NCI-H82 treated with DMSO at 0.1 percent for 48 hours (cell line): ENCODE measurements around the gene PHACTR2.
A peak's percentile ranks its signal among the peaks of the same experiment; 100 is the strongest.
"Not testable (repeated sequence)": the region's sequence is repeated elsewhere in the genome, so short reads cannot be mapped to it uniquely, and the experiment has no call there.

Experiments used
- DNase-seq: peaks from one replicate; lab custom pipeline; 2025; ENCODE audit not compliant: unreplicated experiment; lab: John Stamatoyannopoulos, UW

PHACTR2 gene

DNA sequence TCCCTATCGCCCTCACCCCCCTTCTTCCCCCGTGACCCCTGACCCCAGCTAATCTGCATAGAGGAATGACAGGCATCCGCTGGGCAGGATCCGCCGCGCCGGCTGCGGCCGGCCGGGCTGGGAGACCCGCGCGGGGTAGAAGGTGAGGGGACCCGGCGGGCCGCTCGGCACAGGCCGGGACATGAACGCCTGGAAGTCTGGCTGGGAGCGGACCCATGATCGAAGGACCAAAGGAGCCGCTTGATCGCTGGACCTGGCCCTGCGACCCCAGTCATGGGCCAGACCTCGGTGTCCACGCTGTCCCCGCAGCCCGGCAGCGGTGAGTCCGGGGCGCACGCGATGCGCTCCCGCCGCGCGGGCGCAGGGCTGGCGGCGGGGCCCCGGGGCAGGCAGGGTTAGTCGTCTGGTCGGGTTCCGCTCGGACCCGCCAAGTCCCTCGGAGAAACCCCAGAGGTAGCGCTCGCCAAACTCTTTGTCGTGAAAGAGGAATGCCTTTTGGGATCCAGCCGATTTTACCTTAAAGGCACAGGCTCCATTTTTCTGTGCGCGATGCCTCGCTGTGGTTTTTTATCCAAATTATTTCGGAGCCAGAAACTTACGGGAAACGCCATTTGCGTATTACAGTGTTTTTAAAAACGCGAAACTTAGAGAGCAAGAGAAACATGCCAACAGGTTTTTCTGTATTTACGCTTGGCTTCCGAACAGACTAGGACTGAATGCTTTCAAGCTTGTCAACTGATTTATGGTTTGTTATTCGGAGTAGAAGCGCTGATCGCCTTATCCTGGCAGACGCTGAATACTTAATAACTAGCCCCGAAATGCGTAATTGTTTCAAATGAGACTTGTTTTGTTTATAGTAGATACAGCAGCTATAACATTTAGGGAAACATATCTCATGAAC, at the start of gene PHACTR2:
Gene PHACTR2, plus strand, starts transcription at position 75 of the 901 bp plus-strand sequence. Its CDS starts 199 bp downstream, at position 274.
- DNase-seq = peak; percentile 49

DNA sequence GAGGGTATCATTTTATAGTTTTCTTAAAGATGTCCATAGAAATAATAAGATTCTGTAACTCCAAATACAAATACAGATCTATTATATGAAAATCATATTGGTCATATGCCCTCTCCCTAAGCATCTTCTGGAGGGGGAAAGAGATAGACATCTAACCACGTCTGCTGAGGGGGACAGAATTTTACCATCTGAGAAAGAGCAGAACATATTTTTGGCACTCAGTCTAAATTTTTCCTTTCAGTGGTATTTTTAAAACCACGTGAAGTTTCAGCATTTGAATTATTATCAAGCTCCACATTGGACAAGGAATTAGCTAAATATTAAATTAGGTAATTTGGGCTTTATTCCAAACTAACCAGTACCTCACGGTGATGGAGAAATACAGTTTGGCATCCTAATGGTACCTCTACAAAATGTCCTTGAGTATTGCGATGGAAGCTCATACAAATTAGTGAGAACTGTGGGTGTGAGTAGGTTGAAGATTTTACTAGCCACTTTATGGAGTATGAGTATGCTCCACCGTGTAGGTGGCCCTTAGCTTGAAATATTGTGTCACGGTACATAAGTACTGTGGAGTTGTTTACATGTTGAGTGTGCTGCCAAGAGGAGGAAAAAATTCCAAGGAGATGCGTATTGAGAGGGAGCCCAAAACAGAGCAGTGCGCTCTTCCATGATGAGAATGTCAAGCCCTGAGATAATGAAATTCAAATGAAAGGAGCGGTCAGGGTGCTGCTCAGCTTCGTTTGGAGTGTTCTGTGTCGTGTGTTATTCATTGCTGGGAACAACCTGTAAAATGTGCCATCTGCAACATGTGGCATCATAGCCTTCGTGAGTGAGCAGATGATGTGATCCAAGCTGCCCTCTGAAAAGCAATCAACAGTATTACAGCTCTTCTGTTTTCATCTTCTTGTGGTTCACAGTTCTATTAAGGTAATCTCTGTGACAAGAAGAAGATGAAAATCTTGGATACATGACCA, 48.4 kb upstream of the PHACTR2 start:
- DNase-seq = no peak

DNA sequence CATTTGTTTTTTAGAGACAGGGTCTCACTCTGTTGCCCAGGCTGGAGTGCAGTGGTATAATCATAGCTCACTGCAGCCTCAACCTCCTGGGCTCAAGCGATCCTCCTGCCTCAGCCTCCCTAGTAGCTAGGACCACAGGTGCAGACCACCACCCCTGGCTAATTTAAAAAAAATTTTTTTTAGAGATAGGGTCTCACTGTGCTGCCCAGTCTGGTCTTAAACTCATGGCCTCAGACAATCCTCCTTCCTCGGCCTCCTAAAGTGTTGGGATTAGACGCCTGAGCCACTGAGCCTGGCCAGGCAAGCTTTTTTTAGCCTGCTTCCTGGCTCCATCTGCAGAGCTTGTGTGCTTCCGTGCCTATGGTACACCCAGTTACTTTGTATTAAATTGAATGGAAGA, 46.6 kb upstream of the PHACTR2 start:
- DNase-seq = not testable (repeated sequence)

DNA sequence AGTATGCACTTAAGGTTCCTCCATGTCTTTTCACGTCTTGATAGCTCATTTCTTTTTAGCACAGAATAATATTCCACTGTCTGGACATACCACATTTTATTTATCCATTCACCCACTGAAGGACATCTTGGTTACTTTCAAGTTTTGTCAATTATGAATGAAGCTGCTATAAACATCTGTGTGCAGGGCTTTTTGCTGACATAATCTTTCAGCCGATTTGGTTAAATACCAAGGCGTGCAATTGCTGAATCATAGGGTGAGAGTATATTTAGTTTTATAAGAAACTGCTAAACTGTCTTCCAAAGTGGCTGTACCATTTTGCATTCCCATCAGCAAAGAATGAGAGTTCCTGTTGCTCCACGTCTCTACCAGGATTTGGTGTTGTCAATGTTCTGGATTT, 44.9 kb upstream of the PHACTR2 start:
- no peak for DNase-seq

DNA sequence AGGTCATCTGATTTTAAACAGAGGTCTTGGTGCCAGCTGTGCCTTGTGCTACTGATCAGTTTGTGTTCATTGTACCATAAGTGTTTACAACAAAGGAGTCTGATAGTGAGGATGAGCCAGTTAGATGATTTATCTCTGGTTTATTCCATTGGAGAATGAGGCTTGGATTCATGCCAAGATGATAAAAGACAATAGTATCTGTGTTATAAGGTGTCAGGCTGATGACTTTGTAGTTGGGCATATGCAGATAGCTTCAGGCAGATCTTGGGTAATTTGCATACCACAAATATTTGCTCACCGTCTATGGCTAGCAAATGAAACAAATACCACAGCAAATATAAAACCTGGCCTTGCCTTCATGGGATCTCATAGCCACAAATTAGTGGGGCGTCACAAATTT, 43.3 kb upstream of the PHACTR2 start:
- DNase-seq = no peak

DNA sequence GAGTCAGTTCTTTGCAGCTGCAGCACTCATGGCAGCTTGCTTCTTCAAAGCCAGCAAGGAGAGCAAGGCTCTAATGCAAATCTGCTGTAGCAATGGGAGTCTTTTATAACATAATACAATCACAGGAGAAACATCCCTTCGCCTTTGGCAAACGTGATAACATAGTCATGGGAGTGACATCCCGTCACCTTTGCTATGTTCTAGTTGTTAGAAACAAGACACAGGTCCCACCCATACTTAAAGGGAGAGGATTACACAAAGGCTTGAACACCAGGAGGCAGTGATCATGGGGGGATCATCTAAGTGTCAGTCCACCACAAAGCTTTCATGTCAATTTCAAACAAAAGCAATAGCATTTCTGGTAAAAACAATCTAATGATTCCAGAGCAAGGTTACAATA, 40.1 kb upstream of the PHACTR2 start:
- no peak for DNase-seq

DNA sequence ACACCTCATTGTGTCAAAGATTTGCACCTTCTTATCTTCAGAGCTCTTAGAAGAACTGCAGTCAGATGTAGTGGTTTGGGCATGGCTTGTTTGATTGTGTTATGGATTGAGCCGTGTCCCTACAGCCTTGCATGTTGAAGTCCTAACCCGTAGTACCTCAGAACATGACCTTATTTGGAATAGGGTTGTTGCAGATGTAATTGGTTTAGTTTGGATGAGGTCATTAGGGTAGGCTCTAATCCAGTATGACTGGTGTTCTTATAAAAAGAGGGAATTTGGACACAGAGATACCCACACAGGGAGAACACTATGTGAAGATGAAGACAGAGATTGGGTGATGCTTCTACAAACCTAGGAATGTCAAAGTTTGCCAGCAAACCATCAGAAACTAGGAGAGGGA, 35.4 kb upstream of the PHACTR2 start:
- DNase-seq = no peak

DNA sequence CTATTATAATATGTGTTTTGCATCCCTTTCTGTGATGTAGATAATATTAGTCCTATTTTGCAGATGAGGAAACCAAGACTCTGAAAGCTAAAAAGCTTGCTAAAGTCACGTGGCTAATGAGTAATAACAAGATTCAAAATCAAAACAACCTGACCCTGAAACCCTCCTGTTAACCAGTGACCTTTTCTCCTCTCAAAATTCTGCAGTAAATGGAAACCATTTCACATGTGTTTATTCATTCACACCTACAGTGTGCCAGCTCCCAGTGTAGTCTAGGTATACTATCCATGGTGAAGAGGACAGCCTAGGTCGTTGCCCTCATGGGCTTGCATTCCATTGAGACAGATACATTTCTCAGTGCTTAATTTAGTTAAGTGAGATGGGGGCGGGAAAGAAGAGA, 30.6 kb upstream of the PHACTR2 start:
- no peak for DNase-seq

DNA sequence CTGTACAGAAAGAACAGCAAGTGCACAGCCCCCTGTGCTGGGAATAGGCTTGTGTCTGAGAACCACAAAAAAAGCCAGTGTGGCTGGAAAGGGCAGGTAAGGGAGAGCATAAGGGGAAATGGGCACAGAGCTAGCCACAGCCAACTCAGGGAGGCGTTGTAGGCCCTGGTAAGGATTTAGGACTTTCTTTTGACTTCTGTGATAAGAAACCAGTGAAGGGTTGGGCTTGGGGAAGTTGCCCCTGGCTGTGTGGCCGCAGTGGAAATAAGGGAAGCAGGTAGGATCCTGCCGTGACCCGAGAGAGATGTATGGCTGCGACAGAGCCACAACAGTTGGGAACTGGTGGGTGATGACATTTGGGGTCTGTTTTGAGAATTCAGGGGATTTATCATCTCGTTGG, 30.0 kb upstream of the PHACTR2 start:
- no peak for DNase-seq

DNA sequence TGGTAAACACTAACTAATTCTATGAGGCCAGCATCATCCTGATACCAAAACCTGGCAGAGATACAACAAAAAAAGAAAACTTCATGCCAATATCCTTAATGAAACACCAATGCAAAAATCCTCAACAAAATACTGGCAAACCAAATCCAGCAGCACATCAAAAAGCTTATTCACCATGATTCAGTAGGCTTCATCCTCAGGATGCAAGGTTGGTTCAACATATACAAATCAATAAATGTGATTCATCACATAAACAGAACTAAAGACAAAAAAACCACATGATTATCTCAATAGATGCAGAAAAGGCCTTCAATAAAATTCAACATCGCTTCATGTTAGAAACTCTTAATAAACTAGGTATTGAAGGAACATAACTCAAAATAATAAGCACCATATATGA, 28.4 kb upstream of the PHACTR2 start:
- not testable (repeated sequence) for DNase-seq

DNA sequence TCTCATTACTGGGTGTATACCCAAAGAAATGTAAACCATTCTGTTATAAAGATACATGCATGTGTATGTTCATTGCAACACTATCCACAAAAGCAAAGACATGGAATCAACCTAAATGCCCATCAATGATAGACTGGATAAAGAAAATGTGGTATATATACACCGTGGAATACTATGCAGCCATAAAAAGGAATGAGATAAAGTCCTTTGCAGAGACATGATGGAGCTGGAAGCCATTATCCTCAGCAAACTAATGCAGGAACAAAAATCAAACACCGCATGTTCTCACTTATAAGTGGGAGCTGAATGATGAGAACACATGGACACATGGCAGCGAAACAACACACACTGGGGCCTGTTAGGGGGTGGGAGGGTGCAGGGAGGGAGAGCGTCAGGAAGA, 26.4 kb upstream of the PHACTR2 start:
- not testable (repeated sequence) for DNase-seq

DNA sequence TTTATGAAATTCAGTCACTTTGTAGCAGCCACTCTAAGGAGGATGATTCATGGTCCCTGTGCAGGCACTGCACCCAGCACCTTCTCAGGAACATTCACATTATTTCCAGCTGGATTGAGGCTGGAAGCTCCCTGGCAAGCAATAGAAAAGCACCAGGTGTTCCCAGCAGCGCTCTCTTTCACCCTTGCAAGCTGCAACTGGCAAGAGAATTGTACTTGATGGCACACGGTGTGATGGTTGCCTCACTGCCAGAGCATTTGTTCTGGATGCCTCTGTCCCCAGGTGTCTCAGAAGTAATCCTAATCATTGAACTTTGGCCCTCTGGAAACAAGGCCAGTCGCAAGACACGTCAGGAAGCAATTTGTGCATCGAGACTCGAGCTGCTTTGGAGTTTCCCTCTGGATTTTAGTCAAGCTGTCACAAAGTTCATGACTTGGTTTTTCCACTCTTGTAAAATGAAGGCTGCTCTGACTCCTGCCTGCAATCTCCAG, 24.9 kb upstream of the PHACTR2 start:
- no peak for DNase-seq

DNA sequence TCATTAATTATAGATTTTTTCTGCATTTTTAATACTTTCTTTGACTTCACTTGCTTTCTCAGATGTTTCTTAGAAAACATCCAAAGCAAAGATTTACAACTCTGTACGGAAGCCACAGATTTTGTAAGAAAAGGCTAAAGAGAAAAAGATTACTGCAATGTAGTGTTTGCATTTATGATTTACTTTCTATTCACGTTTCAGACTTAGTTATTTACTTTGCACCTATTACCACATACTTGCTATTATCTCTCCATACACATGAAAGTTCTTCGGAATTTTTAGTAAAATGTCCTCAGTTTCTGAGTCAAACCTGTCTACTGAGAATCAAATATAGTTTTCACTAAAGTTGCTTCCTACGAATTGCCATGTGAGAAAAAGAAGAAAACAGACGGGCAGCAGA, 22.2 kb upstream of the PHACTR2 start:
- no peak for DNase-seq

DNA sequence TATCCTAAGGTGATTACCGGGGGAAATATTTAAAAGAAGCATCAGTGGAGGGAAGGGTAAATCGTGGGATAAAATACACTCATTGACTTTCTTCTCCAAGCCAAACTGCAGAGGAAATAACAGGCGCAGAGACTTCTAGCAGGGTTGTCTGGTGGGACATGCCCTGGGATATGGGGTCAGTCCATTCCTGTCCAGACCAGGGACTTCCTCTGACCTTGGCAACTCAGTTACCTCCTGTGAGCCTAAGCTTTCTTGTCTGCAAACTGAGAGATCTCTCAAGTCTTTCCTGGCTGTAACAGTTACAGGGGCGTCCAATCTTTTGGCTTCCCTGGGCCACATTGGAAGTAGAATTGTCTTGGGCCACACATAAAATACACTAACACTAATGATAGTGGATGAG, 21.7 kb upstream of the PHACTR2 start:
- DNase-seq = no peak

DNA sequence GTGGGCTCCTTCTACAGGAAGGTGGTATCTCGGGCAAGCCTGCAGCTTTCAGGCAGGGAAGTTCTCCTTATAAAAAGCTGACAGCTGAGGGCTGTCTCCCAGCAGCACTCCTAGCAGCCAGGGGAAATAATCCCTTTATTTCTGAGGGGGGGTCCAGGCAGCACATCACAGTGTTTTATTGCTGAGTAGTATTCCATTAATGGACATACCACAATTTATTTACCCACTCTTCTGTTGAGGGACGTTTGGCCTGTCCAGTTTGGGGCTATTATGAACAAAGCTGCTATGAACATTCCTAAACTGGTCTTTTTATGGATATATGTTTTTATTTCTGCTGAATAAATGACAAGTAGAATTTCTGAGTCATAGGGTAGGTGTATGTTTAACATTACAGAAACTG, 20.0 kb upstream of the PHACTR2 start:
- DNase-seq = no peak

DNA sequence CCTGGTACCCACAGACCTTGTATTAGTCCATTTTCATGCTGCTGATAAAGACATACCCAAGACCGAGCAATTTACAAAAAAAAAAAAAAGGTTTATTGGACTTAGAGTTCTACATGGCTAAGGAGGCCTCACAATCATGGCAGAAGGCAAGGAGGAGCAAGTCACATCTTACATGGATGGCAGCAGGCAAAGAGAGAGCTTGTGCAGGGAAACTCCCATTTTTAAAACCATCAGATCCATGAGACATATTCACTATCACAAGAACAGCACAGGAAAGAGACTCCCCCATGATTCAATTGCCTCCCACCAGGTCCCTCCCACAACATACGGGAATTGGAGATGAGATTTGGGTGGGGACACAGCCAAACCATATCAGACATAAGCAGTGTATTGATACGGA, 17.6 kb upstream of the PHACTR2 start:
- not testable (repeated sequence) for DNase-seq

DNA sequence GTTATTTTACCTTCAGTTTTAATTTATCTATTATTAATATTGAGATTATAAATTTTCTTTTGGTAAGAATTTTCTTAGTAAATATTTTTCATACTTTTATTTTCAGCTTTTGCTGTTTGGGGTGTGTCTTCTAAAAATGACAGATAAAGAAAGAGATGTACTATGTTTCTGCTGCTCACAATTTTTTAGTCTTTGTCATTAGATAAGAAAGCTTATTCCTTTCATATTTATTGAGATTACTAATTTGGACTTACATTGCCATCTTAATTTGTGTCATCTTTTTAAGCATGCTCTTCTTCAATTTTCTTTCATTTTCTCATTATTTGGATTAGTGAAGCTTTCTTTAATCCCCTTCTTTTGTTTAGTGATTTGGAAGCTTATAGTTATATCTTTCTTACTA, 13.6 kb upstream of the PHACTR2 start:
- DNase-seq = no peak

DNA sequence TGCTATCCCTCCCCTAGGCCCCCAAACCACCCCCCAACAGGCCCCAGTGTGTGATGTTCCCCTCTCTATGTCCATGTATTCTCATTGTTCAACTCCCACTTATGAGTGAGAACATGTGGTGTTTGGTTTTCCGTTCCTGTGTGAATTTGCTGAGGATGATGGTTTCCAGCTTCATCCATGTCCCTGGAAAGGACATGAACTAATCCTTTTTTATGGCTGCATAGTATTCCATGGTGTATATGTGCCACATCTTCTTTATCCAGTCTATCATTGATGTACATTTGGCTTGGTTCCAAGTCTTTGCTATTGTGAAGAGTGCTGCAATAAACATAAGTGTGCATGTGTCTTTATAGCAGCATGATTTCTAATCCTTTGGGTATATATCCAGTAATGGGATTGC, 11.8 kb upstream of the PHACTR2 start:
- not testable (repeated sequence) for DNase-seq

DNA sequence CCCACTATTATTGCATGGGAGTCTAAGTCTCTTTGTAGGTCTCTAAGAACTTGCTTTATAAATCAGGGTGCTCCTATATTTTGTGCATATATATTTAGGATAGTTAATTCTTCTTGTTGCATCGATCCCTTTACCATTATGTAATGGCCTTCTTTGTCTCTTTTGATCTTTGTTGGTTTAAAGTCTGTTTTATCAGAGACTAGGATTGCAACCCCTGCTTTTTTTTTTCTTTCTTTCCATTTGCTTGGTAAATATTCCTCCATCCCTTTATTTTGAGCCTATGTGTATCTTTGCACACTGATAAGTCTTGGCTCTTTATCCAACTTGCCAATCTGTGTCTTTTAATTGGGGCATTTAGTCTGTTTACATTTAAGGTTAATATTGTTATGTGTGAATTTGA, 8.3 kb upstream of the PHACTR2 start:
- DNase-seq = not testable (repeated sequence)

DNA sequence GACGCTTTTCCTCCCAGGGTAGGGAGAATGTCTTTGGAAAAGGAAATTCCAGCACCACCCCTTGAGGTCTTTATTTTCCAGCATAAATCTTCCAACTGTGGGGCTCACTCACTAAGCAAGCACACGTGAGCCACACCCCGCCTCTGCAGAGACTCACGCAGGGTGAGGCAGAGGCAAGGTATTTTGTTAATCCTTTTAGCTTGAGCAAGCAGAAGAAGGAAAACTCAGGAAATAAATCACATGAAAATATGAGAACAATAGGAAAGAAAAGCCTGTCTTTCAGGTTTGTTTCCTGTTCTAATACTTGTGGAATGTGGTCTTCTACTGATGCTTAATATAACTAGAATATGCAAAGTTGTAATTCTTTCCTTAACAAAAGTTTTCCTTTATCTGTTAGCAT, 4.1 kb upstream of the PHACTR2 start:
- DNase-seq = no peak

DNA sequence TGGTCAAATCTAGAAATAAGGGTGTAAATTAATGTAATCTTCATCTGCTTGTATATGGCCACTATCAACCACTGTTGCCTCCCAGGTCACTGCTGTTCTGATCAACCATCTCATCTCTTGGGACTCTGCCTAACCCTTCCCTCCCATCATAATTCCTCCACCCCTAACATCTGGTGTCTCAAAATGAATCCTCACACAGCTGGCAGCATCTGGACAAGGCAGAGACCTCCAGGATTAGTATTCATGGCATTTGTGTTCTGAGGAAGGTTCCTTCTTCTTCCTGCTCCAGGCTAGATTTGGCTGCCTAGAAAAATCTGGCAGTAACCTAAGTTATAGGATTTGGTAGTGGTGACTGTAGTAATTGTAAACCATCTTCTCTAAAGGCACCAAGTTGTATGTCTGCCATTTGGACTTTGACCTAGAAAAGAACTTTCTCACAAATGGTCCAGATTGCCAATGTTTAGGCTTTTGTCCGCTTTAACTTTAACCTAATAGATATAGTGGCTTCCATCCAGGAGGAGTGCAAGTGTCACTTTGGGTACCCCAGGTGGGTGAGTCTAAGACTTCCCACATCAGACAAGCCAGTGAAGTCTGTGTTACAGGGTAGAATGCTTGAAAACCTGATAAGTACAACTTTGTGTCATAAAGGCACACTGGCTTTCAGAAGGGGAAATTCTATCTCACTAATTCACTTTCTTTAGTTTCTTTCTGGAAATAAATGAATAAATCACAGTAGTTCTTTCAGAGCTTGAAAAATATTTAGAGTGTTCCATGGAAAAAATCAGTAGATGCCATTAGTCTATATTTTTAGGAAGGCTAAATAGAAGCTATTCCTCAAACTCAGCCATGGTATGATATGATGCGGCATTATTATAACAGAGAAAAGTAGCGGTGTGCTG, 3.0 kb upstream of the PHACTR2 start:
- DNase-seq = no peak
